ENCODE results near the gene TBP. TPM values are rescaled to one million over a fixed set of nuclear protein-coding genes. Genes with fewer than 3 reads are reported as not detected.
"Not testable (repeated sequence)": the region's sequence is repeated elsewhere in the genome, so short reads cannot be mapped to it uniquely, and the experiment has no call there.

The TBP gene
- polyA plus RNA-seq (ENCODE audit: insufficient read depth in 1 of 5, insufficient read length in 5 of 5, low replicate concordance in 1 of 5) = 10 to 100 TPM; 21.1 to 28.1 (median 23.7) TPM
- long read RNA-seq, donor 1, partial matches to known transcripts = 36 of 41 reads
- long read RNA-seq, donor 1, other reads (novel, unspliced or antisense) = 0 of 41 reads
- long read RNA-seq, donor 2, transcript TBP-202 (8 exons, 1,903 nt) = major isoform, 5 of 6 reads
- long read RNA-seq, donor 2, partial matches to known transcripts = 0 of 6 reads
- long read RNA-seq, donor 2, other reads (novel, unspliced or antisense) = 0 of 6 reads
- long read RNA-seq, donor 3, partial matches to known transcripts = 0 of 6 reads
- long read RNA-seq, donor 3, other reads (novel, unspliced or antisense) = 0 of 6 reads
- long read RNA-seq, donor 4, partial matches to known transcripts = 9 of 11 reads
- long read RNA-seq, donor 4, other reads (novel, unspliced or antisense) = 0 of 11 reads
- long read RNA-seq, donor 5, partial matches to known transcripts = 77 of 95 reads
- long read RNA-seq, donor 5, other reads (novel, unspliced or antisense) = 14 of 95 reads
- long read RNA-seq, donor 6, partial matches to known transcripts = 16 of 22 reads
- long read RNA-seq, donor 6, other reads (novel, unspliced or antisense) = 0 of 22 reads
- long read RNA-seq, donor 7, partial matches to known transcripts = 0 of 5 reads
- long read RNA-seq, donor 7, other reads (novel, unspliced or antisense) = 0 of 5 reads
- long read RNA-seq, donor 8, partial matches to known transcripts = 7 of 8 reads
- long read RNA-seq, donor 8, other reads (novel, unspliced or antisense) = 0 of 8 reads

GRCh38 chr6:170554013-170554795 is at the start of gene TBP:
Gene TBP, plus strand, starts transcription at chr6:170554369. Its CDS starts 2,661 bp downstream, at chr6:170557030.
- DNase-seq = peak; percentile 96 to 97

GRCh38 chr6:170504479-170504878 is 49.7 kb upstream of the TBP start:
- no peak for DNase-seq

- DNase-seq = no peak
These were observed 48.9 kb upstream of the TBP start for GRCh38 chr6:170505306-170505705.

- DNase-seq = no peak
These were observed 47.7 kb upstream of the TBP start for GRCh38 chr6:170506446-170506845.

GRCh38 chr6:170507728-170508127 is 46.4 kb upstream of the TBP start:
- DNase-seq = not testable (repeated sequence)

GRCh38 chr6:170508275-170508674 is 45.9 kb upstream of the TBP start:
- DNase-seq = not testable (repeated sequence)

GRCh38 chr6:170508892-170509722 is 45.1 kb upstream of the TBP start:
- peak in 1 of 2 donors; percentile 22 for DNase-seq

GRCh38 chr6:170509723-170510018 is 44.5 kb upstream of the TBP start:
- no peak for DNase-seq

GRCh38 chr6:170510631-170511030 is 43.5 kb upstream of the TBP start:
- no peak for DNase-seq

- no peak for DNase-seq
These were observed 41.9 kb upstream of the TBP start for GRCh38 chr6:170512249-170512648.

- DNase-seq = no peak
These were observed 39.3 kb upstream of the TBP start for GRCh38 chr6:170514908-170515307.

GRCh38 chr6:170516783-170517616 is 37.2 kb upstream of the TBP start:
- no peak for DNase-seq

GRCh38 chr6:170522565-170523183 is 31.5 kb upstream of the TBP start:
- DNase-seq = no peak

GRCh38 chr6:170523256-170524171 is 30.7 kb upstream of the TBP start:
- no peak for DNase-seq

GRCh38 chr6:170524172-170524502 is 30.0 kb upstream of the TBP start:
- DNase-seq = no peak

GRCh38 chr6:170525795-170526194 is 28.4 kb upstream of the TBP start:
- no peak for DNase-seq

- not testable (repeated sequence) for DNase-seq
These were observed 26.2 kb upstream of the TBP start for GRCh38 chr6:170527995-170528394.

GRCh38 chr6:170529839-170530469 is 24.2 kb upstream of the TBP start:
- DNase-seq = peak in 1 of 2 donors; percentile 69
